Osteocyte (in vitro differentiated cells): ENCODE measurements around the gene PQBP1. TPM values are rescaled to one million over a fixed set of nuclear protein-coding genes. Genes with fewer than 3 reads are reported as not detected.

Experiments
- DNase-seq: peaks from one replicate; pipeline ENCODE4 v3.0.0; 2021; ENCODE audit warnings: mixed read lengths; ENCODE audit not compliant: unreplicated experiment; ENCODE audit errors: extremely low spot score
- H3K27ac Mint-ChIP-seq: one replicate; pipeline ENCODE4 v1.8.0; 2021; ENCODE audit warnings: mild to moderate bottlenecking, mixed read lengths; ENCODE audit not compliant: unreplicated experiment
- H3K27me3 Mint-ChIP-seq: one replicate; pipeline ENCODE4 v1.8.0; 2021; ENCODE audit warnings: mixed read lengths; ENCODE audit not compliant: unreplicated experiment
- H3K36me3 Mint-ChIP-seq: one replicate; pipeline ENCODE4 v1.8.0; 2021; ENCODE audit warnings: mixed read lengths; ENCODE audit not compliant: unreplicated experiment
- H3K4me1 Mint-ChIP-seq: one replicate; pipeline ENCODE4 v1.8.0; 2021; ENCODE audit warnings: mixed read lengths; ENCODE audit not compliant: unreplicated experiment
- H3K4me3 Mint-ChIP-seq: one replicate; pipeline ENCODE4 v1.8.0; 2021; ENCODE audit warnings: mild to moderate bottlenecking, moderate library complexity, mixed read lengths; ENCODE audit not compliant: unreplicated experiment
- H3K9me3 Mint-ChIP-seq: one replicate; pipeline ENCODE4 v1.8.0; 2021; ENCODE audit warnings: mixed read lengths; ENCODE audit not compliant: unreplicated experiment
- CTCF ChIP-seq: fragments of 200-600 bp; sonication (generic); IDR thresholded peaks from 2 replicates; pipeline ENCODE4 v1.5.0; 2021; ENCODE audit warnings: antibody characterized with exemption, mild to moderate bottlenecking, moderate library complexity
- total RNA-seq: library from RNA; stranded (reverse); gene quantifications from 2 replicates; pipeline ENCODE4 v1.2.1, GENCODE V29; 2021

The PQBP1 gene
- total RNA-seq, 1 donor from 2014 or later = 78.3 TPM

DNA sequence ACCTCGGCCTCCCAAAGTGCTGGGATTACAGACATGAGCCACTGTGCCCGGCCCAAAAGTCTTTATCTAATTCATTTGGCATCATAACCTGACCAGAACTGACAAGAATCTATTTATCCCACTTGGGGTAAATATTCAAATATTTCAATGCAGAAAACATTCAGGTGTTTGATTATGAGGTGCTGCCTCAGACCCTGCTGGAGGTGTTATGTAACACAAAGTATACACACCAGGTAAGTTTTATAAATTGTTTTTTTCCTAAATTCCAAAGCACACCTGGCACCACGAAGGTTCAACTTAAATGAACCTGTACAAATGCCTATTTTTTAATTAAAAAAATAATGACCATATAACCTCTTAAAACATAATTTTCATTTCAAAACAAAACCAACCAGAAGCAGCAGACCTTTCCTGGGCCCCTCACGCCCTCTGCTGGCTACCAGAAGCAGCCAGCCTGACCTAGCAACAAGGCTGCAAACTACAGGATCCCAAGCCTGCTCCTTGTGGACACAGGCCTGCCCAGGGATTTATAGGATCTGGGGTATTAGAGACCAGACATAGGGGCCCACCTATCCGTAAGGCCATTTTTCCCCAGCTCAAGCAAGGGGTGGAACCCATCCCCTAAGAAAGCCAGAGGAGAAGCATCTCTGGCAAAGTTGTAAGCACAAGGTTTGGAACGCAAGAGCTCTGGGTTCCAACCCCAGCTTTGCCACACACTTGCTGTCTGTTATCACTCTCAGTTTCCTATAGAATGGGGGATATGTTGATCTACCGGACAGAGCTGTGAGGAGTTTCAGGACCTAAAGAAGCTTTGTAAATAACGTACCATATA, 48.0 kb downstream of the PQBP1 start:
- Mint-ChIP-seq H3K27me3 (no peaks in the 10 kb centered on the region), H3K27ac (peak overlapping the region; percentile 12), H3K9me3 (peaks cover 5% of the 10 kb centered on the region), H3K36me3 (peaks cover 2% of the 10 kb centered on the region), H3K4me1 (peaks cover 5% of the 10 kb centered on the region), H3K4me3 (no peak overlapping the region)
- TF ChIP-seq CTCF = peak; percentile 73
- DNase-seq = no peak

- Mint-ChIP-seq H3K4me3 (no peak overlapping the region), H3K27ac (no peak overlapping the region), H3K27me3 (no peaks in the 10 kb centered on the region), H3K4me1 (peaks cover 6% of the 10 kb centered on the region), H3K9me3 (no peaks in the 10 kb centered on the region), H3K36me3 (no peaks in the 10 kb centered on the region)
- DNase-seq = no peak
- TF ChIP-seq CTCF = no peak
Measured at GRCh38 chrX:48948589-48948988, 50.9 kb downstream of the PQBP1 start.

Other genes with a start within 250 kb of the PQBP1 start
- 0.19 and 0.39 TPM in 2 replicates for gene WAS, start 214.1 kb upstream of the PQBP1 start, total RNA-seq
- 4.5 and 5.1 TPM in 2 replicates for gene SUV39H1, start 201.2 kb upstream of the PQBP1 start, total RNA-seq
- not detected in 2 replicates for gene GLOD5, start 136.2 kb upstream of the PQBP1 start, total RNA-seq
- gene GATA1, start 111.3 kb upstream of the PQBP1 start, total RNA-seq = not detected in 2 replicates
- 108 and 124 TPM in 2 replicates for gene HDAC6, start 95.9 kb upstream of the PQBP1 start, total RNA-seq
- gene ERAS, start 71.4 kb upstream of the PQBP1 start, total RNA-seq = not detected in 2 replicates
- gene PCSK1N, start 62.3 kb upstream of the PQBP1 start, total RNA-seq = 13.1 and 14.8 TPM in 2 replicates
- 45.6 and 50.0 TPM in 2 replicates for gene TIMM17B, start 162 bp upstream of the PQBP1 start, total RNA-seq
- gene SLC35A2, start 13.7 kb downstream of the PQBP1 start, total RNA-seq = 34.6 and 37.0 TPM in 2 replicates
- gene PIM2, start 21.1 kb downstream of the PQBP1 start, total RNA-seq = 6.4 and 7.3 TPM in 2 replicates
- 54.9 and 57.4 TPM in 2 replicates for gene OTUD5, start 59.7 kb downstream of the PQBP1 start, total RNA-seq
- 1.4 and 2.5 TPM in 2 replicates for gene KCND1, start 73.9 kb downstream of the PQBP1 start, total RNA-seq
- gene GRIPAP1, start 104.3 kb downstream of the PQBP1 start, total RNA-seq = 42.2 and 48.5 TPM in 2 replicates
- gene TFE3, start 145.4 kb downstream of the PQBP1 start, total RNA-seq = 44.7 and 51.8 TPM in 2 replicates
- 8.5 and 9.6 TPM in 2 replicates for gene CCDC120, start 161.1 kb downstream of the PQBP1 start, total RNA-seq
- 55.3 and 58.5 TPM in 2 replicates for gene PRAF2, start 176.1 kb downstream of the PQBP1 start, total RNA-seq
- gene WDR45, start 182.0 kb downstream of the PQBP1 start, total RNA-seq = 91.3 and 95.8 TPM in 2 replicates
- gene GPKOW, start 225.8 kb downstream of the PQBP1 start, total RNA-seq = 23.3 and 23.9 TPM in 2 replicates